ENCODE results near the gene LRRC70.

DNA sequence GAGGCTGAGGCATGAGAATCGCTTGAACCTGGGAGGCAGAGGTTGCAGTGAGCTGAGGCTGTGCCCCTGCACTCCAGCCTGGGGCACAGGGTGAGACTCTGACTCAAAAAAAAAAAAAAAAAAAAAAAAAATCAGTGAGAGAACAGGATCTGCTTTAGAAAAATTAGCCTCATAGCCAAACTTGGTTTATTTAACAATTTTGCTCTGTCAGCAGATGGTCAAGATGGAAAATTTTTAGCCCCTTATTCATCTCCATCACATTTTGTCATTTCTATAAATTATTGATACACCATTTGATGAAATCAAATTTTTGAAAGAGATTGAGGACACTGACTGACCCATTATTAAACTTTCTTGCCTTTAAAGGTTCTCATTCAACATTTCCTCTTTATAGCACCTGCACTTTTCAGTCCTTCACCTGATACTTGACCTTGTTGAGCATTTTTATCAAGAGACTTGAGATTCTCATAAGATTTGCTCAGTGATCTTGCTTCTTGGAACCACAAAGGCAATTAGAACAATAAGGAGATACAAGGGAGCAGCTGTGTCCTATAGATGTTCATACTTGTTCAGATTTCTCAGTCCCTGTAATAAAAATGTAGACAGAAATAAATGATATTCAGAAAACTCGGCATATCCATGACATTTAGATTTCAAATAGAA lies 38.1 kb downstream of the LRRC70 start:
- no peak for TF ChIP-seq POLR2A (IDR thresholded peaks at IDR 0.05)
- TF ChIP-seq, protein P1, sequence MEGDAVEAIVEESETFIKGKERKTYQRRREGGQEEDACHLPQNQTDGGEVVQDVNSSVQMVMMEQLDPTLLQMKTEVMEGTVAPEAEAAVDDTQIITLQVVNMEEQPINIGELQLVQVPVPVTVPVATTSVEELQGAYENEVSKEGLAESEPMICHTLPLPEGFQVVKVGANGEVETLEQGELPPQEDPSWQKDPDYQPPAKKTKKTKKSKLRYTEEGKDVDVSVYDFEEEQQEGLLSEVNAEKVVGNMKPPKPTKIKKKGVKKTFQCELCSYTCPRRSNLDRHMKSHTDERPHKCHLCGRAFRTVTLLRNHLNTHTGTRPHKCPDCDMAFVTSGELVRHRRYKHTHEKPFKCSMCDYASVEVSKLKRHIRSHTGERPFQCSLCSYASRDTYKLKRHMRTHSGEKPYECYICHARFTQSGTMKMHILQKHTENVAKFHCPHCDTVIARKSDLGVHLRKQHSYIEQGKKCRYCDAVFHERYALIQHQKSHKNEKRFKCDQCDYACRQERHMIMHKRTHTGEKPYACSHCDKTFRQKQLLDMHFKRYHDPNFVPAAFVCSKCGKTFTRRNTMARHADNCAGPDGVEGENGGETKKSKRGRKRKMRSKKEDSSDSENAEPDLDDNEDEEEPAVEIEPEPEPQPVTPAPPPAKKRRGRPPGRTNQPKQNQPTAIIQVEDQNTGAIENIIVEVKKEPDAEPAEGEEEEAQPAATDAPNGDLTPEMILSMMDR (IDR thresholded peaks at IDR 0.05), result no peak
